ENCODE data around the gene RELN. TPM values are rescaled to one million over a fixed set of nuclear protein-coding genes. Genes with fewer than 3 reads are reported as not detected.

RELN gene
- total RNA-seq, 1 experiment from 2014 or later: 0.48 TPM

GRCh38 chr7:103991406-103991805, 1.9 kb upstream of the RELN start:
- intact Hi-C loops (cut with micrococcal nuclease; ENCODE audit: unreplicated experiment): no loop called here
- Histone ChIP-seq H3K36me3 (ENCODE audit: low read depth) (no peaks in the 10 kb centered on the region), H4K20me1 (ENCODE audit: insufficient read depth) (no peaks in the 10 kb centered on the region), H3K9me3 (ENCODE audit: insufficient read depth, low read depth) (no peaks in the 10 kb centered on the region), H3K27ac (no peak overlapping the region), H2AFZ (no peak overlapping the region), H3K4me1 (replicated peaks; ENCODE audit: insufficient read depth) (no peaks in the 10 kb centered on the region), H3K4me2 (no peak overlapping the region), H3K79me2 (ENCODE audit: low read depth) (no peaks in the 10 kb centered on the region), H3K4me3 (no peak overlapping the region), H3F3A (ENCODE audit: insufficient read depth, low read depth) (no peaks in the 10 kb centered on the region), H3K9me2 (ENCODE audit: insufficient read depth) (no peaks in the 10 kb centered on the region), H3K27me3 (ENCODE audit: insufficient read depth, low read depth) (no peaks in the 10 kb centered on the region)
- TF ChIP-seq EZH2 (IDR thresholded peaks at IDR 0.05; ENCODE audit: low read depth): no peak
- no peak for TF ChIP-seq CTCF (conservative IDR thresholded peaks at IDR 0.05)
- BruUV-seq (replicated peaks): no TSS peak
- POLR2A ChIA-PET (ENCODE audit: unreplicated experiment): interaction anchor here (0.6 kb wide), 1 partner anchor 714 kb away, joined by 6 read pairs; no protein-coding TSS in a partner anchor
- DNase-seq: no peak
- CTCF ChIA-PET: no interaction called here

GRCh38 chr7:103990991-103991390, 1.5 kb upstream of the RELN start:
- POLR2A ChIA-PET (ENCODE audit: unreplicated experiment): interaction anchor here (0.6 kb wide), 1 partner anchor 714 kb away, joined by 6 read pairs; no protein-coding TSS in a partner anchor
- no TSS peak for BruUV-seq (replicated peaks)
- no peak for DNase-seq
- Histone ChIP-seq H3K4me2 (no peak overlapping the region), H3K27me3 (ENCODE audit: insufficient read depth, low read depth) (no peaks in the 10 kb centered on the region), H3K4me1 (replicated peaks; ENCODE audit: insufficient read depth) (no peaks in the 10 kb centered on the region), H3K9me2 (ENCODE audit: insufficient read depth) (no peaks in the 10 kb centered on the region), H4K20me1 (ENCODE audit: insufficient read depth) (no peaks in the 10 kb centered on the region), H3K9me3 (ENCODE audit: insufficient read depth, low read depth) (no peaks in the 10 kb centered on the region), H3K36me3 (ENCODE audit: low read depth) (no peaks in the 10 kb centered on the region), H3F3A (ENCODE audit: insufficient read depth, low read depth) (no peaks in the 10 kb centered on the region), H3K79me2 (ENCODE audit: low read depth) (no peaks in the 10 kb centered on the region), H3K27ac (no peak overlapping the region), H3K4me3 (no peak overlapping the region), H2AFZ (no peak overlapping the region)
- intact Hi-C loops (cut with micrococcal nuclease; ENCODE audit: unreplicated experiment): no loop called here
- TF ChIP-seq EZH2 (IDR thresholded peaks at IDR 0.05; ENCODE audit: low read depth) (no peak), CTCF (conservative IDR thresholded peaks at IDR 0.05) (no peak)
- CTCF ChIA-PET: no interaction called here

GRCh38 chr7:103989785-103990767, 618 bp upstream of the RELN start:
- no peaks in the 10 kb centered on the region for H3K9me2 ChIP-seq (ENCODE audit: insufficient read depth)
- DNase-seq: no peak
- H3K79me2 ChIP-seq (ENCODE audit: low read depth): no peaks in the 10 kb centered on the region
- ChIA-PET CTCF (no interaction called here), POLR2A (ENCODE audit: unreplicated experiment) (no interaction called here)
- H3K27me3 ChIP-seq (ENCODE audit: insufficient read depth, low read depth): no peaks in the 10 kb centered on the region
- TF ChIP-seq EZH2 (IDR thresholded peaks at IDR 0.05; ENCODE audit: low read depth) (no peak), CTCF (conservative IDR thresholded peaks at IDR 0.05) (no peak)
- no peak overlapping the region for H2AFZ ChIP-seq
- no peaks in the 10 kb centered on the region for H3K9me3 ChIP-seq (ENCODE audit: insufficient read depth, low read depth)
- H3K27ac ChIP-seq: no peak overlapping the region
- intact Hi-C loops (cut with micrococcal nuclease; ENCODE audit: unreplicated experiment): no loop called here
- H3K4me3 ChIP-seq: no peak overlapping the region
- no peaks in the 10 kb centered on the region for H3K36me3 ChIP-seq (ENCODE audit: low read depth)
- H3K4me1 ChIP-seq (replicated peaks; ENCODE audit: insufficient read depth): no peaks in the 10 kb centered on the region
- no peak overlapping the region for H3K4me2 ChIP-seq
- H3F3A ChIP-seq (ENCODE audit: insufficient read depth, low read depth): no peaks in the 10 kb centered on the region
- BruUV-seq (replicated peaks): no TSS peak
- H4K20me1 ChIP-seq (ENCODE audit: insufficient read depth): no peaks in the 10 kb centered on the region
